ENCODE results near the gene LSM7.

- TF ChIP-seq CTCF (IDR thresholded peaks at IDR 0.05): no peak
- no peak for TF ChIP-seq POLR2A (IDR thresholded peaks at IDR 0.05)
These were observed 43.8 kb upstream of the LSM7 start for GRCh38 chr19:2372076-2372612.
